GM15510 (cell line): ENCODE measurements around the gene OST4.

Experiments used
- POLR2A ChIP-seq: IDR thresholded peaks from 3 replicates; pipeline ENCODE4 v1.6.1; 2011; ENCODE audit warnings: borderline replicate concordance; ENCODE audit not compliant: insufficient read length; ENCODE audit errors: extremely low read depth

Gene OST4

GRCh38 chr2:27071277-27071989 is at the start of gene OST4:
Gene OST4, minus strand, starts transcription at chr2:27071654.
- TF ChIP-seq POLR2A = peak; percentile 91

- TF ChIP-seq POLR2A = no peak
Measured at GRCh38 chr2:27118525-27119329, 47.3 kb upstream of the OST4 start, which contains the start of gene CGREF1. Gene CGREF1, minus strand, starts transcription at chr2:27119128. Its CDS starts 14,762 bp downstream, at chr2:27104366.

- no peak for TF ChIP-seq POLR2A
Measured at GRCh38 chr2:27117995-27118524, 46.6 kb upstream of the OST4 start.

GRCh38 chr2:27115519-27115918 is 44.1 kb upstream of the OST4 start:
- TF ChIP-seq POLR2A = no peak

GRCh38 chr2:27109083-27109482 is 37.6 kb upstream of the OST4 start:
- TF ChIP-seq POLR2A = no peak

- no peak for TF ChIP-seq POLR2A
Measured at GRCh38 chr2:27108221-27108620, 36.8 kb upstream of the OST4 start.

GRCh38 chr2:27105981-27106380 is 34.5 kb upstream of the OST4 start:
- no peak for TF ChIP-seq POLR2A

GRCh38 chr2:27102329-27102728 is 30.9 kb upstream of the OST4 start:
- no peak for TF ChIP-seq POLR2A

GRCh38 chr2:27100036-27100435 is 28.6 kb upstream of the OST4 start:
- TF ChIP-seq POLR2A = no peak

GRCh38 chr2:27099334-27099955 is 28.0 kb upstream of the OST4 start:
- no peak for TF ChIP-seq POLR2A

GRCh38 chr2:27097341-27097740 is 25.9 kb upstream of the OST4 start:
- TF ChIP-seq POLR2A = no peak

- no peak for TF ChIP-seq POLR2A
Measured at GRCh38 chr2:27096748-27097297, 25.4 kb upstream of the OST4 start.

- TF ChIP-seq POLR2A = no peak
Measured at GRCh38 chr2:27095745-27096651, 24.5 kb upstream of the OST4 start.

GRCh38 chr2:27095427-27095744 is 23.9 kb upstream of the OST4 start:
- no peak for TF ChIP-seq POLR2A

- no peak for TF ChIP-seq POLR2A
Measured at GRCh38 chr2:27094353-27094984, 23.0 kb upstream of the OST4 start.
